K562 (cell line): ENCODE data around the gene PLCB3.

Experiments
- BRF2 ChIP-seq: IDR thresholded peaks from 3 replicates; pipeline ENCODE4 v1.6.1; 2011; ENCODE audit warnings: borderline replicate concordance, mild to moderate bottlenecking; ENCODE audit not compliant: insufficient read length, insufficient read depth
- CREB1 ChIP-seq, 2 experiments: sonication (generic) in 1 of 2; formaldehyde crosslinking in 1 of 2; IDR thresholded peaks; 2 replicates each; pipeline versions ENCODE4 v1.6.1 to v1.8.0; 2012 to 2022; ENCODE audit warnings: inconsistent platforms in 1 of 2, mild to moderate bottlenecking in 1 of 2, missing genetic modification reagents in 1 of 2, moderate library complexity in 1 of 2
- FOXA1 ChIP-seq: fragments of 450-650 bp; IDR thresholded peaks from 2 replicates; pipeline ENCODE4 v1.6.1; 2016; ENCODE audit warnings: mild to moderate bottlenecking, borderline replicate concordance
- MAX ChIP-seq: sonication (generic); formaldehyde crosslinking; IDR thresholded peaks from 2 replicates; pipeline ENCODE4 v1.9.0; 2022; ENCODE audit warnings: mild to moderate bottlenecking, missing genetic modification reagents
- RNF2 ChIP-seq: sonication (generic); IDR thresholded peaks from 2 replicates; pipeline ENCODE4 v1.6.1; 2016
- SLC30A9 ChIP-seq: fragments of 250-450 bp; sonication (Bioruptor Pico); IDR thresholded peaks from 2 replicates; pipeline ENCODE4 v1.8.0; 2022; ENCODE audit warnings: mild to moderate bottlenecking, moderate library complexity
- SMARCB1 ChIP-seq: IDR thresholded peaks from 2 replicates; pipeline ENCODE4 v1.6.1; 2011; ENCODE audit warnings: improper control_type of control experiment, low read depth; ENCODE audit not compliant: insufficient read length
- STAG1 ChIP-seq: sonication (generic); formaldehyde crosslinking; IDR thresholded peaks from 2 replicates; pipeline ENCODE4 v1.5.0; 2020; ENCODE audit warnings: missing genetic modification reagents, borderline replicate concordance
- TCF7 ChIP-seq: sonication (generic); IDR thresholded peaks from 2 replicates; pipeline ENCODE4 v1.6.1; 2016; ENCODE audit warnings: antibody characterized with exemption, borderline replicate concordance
- THRA ChIP-seq: fragments of 450-650 bp; IDR thresholded peaks from 2 replicates; pipeline ENCODE4 v1.6.1; 2017; ENCODE audit warnings: mild to moderate bottlenecking, moderate library complexity
- ZNF217 ChIP-seq: sonication (generic); formaldehyde crosslinking; IDR thresholded peaks from 2 replicates; pipeline ENCODE4 v1.8.0; 2022; ENCODE audit warnings: mild to moderate bottlenecking, missing genetic modification reagents

- TF ChIP-seq CREB1 (IDR thresholded peaks at IDR 0.05) = peak; percentile 42; the same call in 1 of the 2 replicates
- TF ChIP-seq CREB1 (CRISPR knock-in tag; IDR thresholded peaks at IDR 0.05) = peak; percentile 65
- TF ChIP-seq BRF2 = no peak
- 0 out of 2 replicates have a peak, but pooled peaks have one; percentile 39 for TF ChIP-seq MAX (CRISPR knock-in tag)
- peak; percentile 89 for TF ChIP-seq RNF2
- TF ChIP-seq ZNF217 (CRISPR knock-in tag) = no peak
- no peak for TF ChIP-seq THRA
- TF ChIP-seq SMARCB1 = no peak
- no peak for TF ChIP-seq SLC30A9 (CRISPR knock-in tag)
- peak; percentile 34; the same call in 1 of the 2 replicates for TF ChIP-seq TCF7
- no peak for TF ChIP-seq FOXA1
- TF ChIP-seq STAG1 (CRISPR knock-in tag) = no peak
Observed at GRCh38 chr11:64207256-64208085, 43.9 kb upstream of the PLCB3 start.
